HepG2 (cell line): ENCODE results near the gene PRR29. TPM values are rescaled to one million over a fixed set of nuclear protein-coding genes. Genes with fewer than 3 reads are reported as not detected.

Source experiments
- ATAC-seq: fragments of 200-7000 bp; cut with Tn5 transposase; 3 replicates; pipeline ENCODE4 v1.9.1; 2020; ENCODE audit warnings: mild to moderate bottlenecking, moderate library complexity
- BruUV-seq: library from RNA; stranded (reverse); fragments of 400-500 nt; replicated peaks from 2 replicates; lab custom pipeline; 2021; lab: Mats Ljungman, UMichigan
- CTCF ChIA-PET: fragments of 300-600 bp; formaldehyde crosslinking; extraction: SDS; loops from one replicate; lab custom pipeline; 2021; ENCODE audit warnings: low total read pairs, inconsistent platforms, low intra/inter-chr PET ratio; lab: Yijun Ruan, JAX
- POLR2A ChIA-PET: fragments of 350-600 bp; sonication (Branson Sonifier 250); formaldehyde crosslinking; loops from one replicate; lab custom pipeline; 2020; ENCODE audit warnings: antibody characterized with exemption, inconsistent platforms; lab: Yijun Ruan, JAX
- DNase-seq: peaks from one replicate; pipeline ENCODE4 v3.0.0-alpha.2; 2015; ENCODE audit warnings: low spot score
- FAIRE-seq: peaks from 3 replicates; lab custom pipeline; 2011; peaks lifted over from hg19 to GRCh38; lab: Jason Lieb, UNC
- H2AFZ ChIP-seq: one replicate; pipeline ENCODE4 v1.6.1; 2011; ENCODE audit warnings: low read length, inconsistent platforms
- H3K27ac ChIP-seq: fragments of 300-600 bp; 3 replicates; pipeline ENCODE4 v1.8.0; 2011; ENCODE audit warnings: mixed run types, mild to moderate bottlenecking, mixed read lengths, low read length, inconsistent platforms; ENCODE audit not compliant: insufficient read depth; ENCODE audit errors: extremely low read length
- H3K27me3 ChIP-seq, 2 experiments: fragments of 200-600 bp in 1 of 2; 2 replicates in 1 of 2; 3 replicates in 1 of 2; pipeline versions ENCODE4 v1.6.0 to v1.8.0; 2011; ENCODE audit warnings: low read length in 2 of 2, mild to moderate bottlenecking in 2 of 2, moderate library complexity in 2 of 2, inconsistent platforms in 1 of 2; ENCODE audit not compliant: insufficient read depth in 2 of 2, control insufficient read depth in 1 of 2
- H3K36me3 ChIP-seq, 2 experiments: fragments of 200-600 bp in 1 of 2; replicated peaks in 1 of 2; 2 replicates in 1 of 2; 3 replicates in 1 of 2; pipeline versions ENCODE4 v1.5.1 to v1.8.0; 2011; ENCODE audit warnings: low read length in 2 of 2, inconsistent platforms in 1 of 2; ENCODE audit not compliant: insufficient read depth in 2 of 2, control insufficient read depth in 1 of 2
- H3K4me1 ChIP-seq: 2 replicates; pipeline ENCODE4 v1.5.1; 2012; ENCODE audit warnings: low read length, inconsistent platforms; ENCODE audit not compliant: insufficient read depth
- H3K4me2 ChIP-seq: 2 replicates; pipeline ENCODE4 v1.6.0; 2011; ENCODE audit warnings: low read depth, low read length, inconsistent platforms
- H3K4me3 ChIP-seq, 3 experiments: fragments of 200-600 bp in 1 of 3; sonication (generic), shearing (Covaris generic) in 1 of 3; replicated peaks in 1 of 3; 2 replicates each; pipeline ENCODE4 v1.5.1; 2011 to 2016; ENCODE audit warnings: low read length in 3 of 3, inconsistent platforms in 2 of 3, low read depth in 2 of 3, mild to moderate bottlenecking in 2 of 3, control low read depth in 1 of 3, mixed read lengths in 1 of 3; ENCODE audit not compliant: insufficient read depth in 1 of 3
- H3K79me2 ChIP-seq: one replicate; pipeline ENCODE4 v1.6.1; 2011; ENCODE audit warnings: low read length, inconsistent platforms; ENCODE audit not compliant: insufficient read depth
- H3K9ac ChIP-seq: 2 replicates; pipeline ENCODE4 v1.6.0; 2011; ENCODE audit warnings: mild to moderate bottlenecking, low read depth, low read length, inconsistent platforms; ENCODE audit not compliant: insufficient read depth
- H3K9me3 ChIP-seq: 2 replicates; pipeline ENCODE4 v1.5.1; 2012; ENCODE audit warnings: mild to moderate bottlenecking, low read length
- H4K20me1 ChIP-seq: 2 replicates; pipeline ENCODE4 v1.6.0; 2011; ENCODE audit warnings: inconsistent platforms, mild to moderate bottlenecking, low read length, moderate library complexity; ENCODE audit not compliant: insufficient read depth
- CENPX ChIP-seq: sonication (generic); formaldehyde crosslinking; IDR thresholded peaks from 2 replicates; pipeline ENCODE4 v1.9.0; 2021; ENCODE audit warnings: mild to moderate bottlenecking, missing genetic modification reagents, moderate library complexity
- FOXC1 ChIP-seq: sonication (generic); formaldehyde crosslinking; IDR thresholded peaks from 2 replicates; pipeline ENCODE4 v1.8.0; 2022; ENCODE audit warnings: mild to moderate bottlenecking, missing genetic modification reagents, borderline replicate concordance
- RFX1 ChIP-seq: fragments of 450-650 bp; IDR thresholded peaks from 2 replicates; pipeline ENCODE4 v1.6.1; 2017
- SRSF9 ChIP-seq: fragments of 200-400 bp; formaldehyde crosslinking; IDR thresholded peaks from 2 replicates; pipeline ENCODE4 v1.6.1; 2018; ENCODE audit warnings: borderline replicate concordance, mild to moderate bottlenecking, low read depth, low read length; ENCODE audit not compliant: insufficient read depth, poor library complexity, severe bottlenecking
- ZFP37 ChIP-seq: sonication (generic); formaldehyde crosslinking; IDR thresholded peaks from 2 replicates; pipeline ENCODE4 v1.4.0; 2020; ENCODE audit warnings: missing genetic modification reagents, borderline replicate concordance
- WGBS: methylation state at CpG from one replicate; pipeline ENCODE4 v1.1.6; 2017; ENCODE audit warnings: low lambda C conversion rate; 5-methylcytosine and 5-hydroxymethylcytosine counted together
- in situ Hi-C: cut with HindIII; loops from 2 replicates; pipeline ENCODE4 v1.10.0; 2017; ENCODE audit warnings: low pct_unique_long_range_greater_than_20kb; ENCODE audit not compliant: extremely low pct_ligation_motif_present
- intact Hi-C: fragments of 100-400 bp; cut with micrococcal nuclease; formaldehyde crosslinking; loops from one replicate; pipeline ENCODE4 v1.10.0; 2022; ENCODE audit not compliant: unreplicated experiment
- polyA plus RNA-seq, 8 experiments: library from polyadenylated mRNA; depleted of rRNA in 3 of 8; stranded (reverse) in 7 of 8; unstranded in 1 of 8; fragments of >200 nt; fragmentation: Illumina TruSeq in 4 of 8; extraction: Trizol in 4 of 8; gene quantifications; 2 replicates each; pipeline versions ENCODE4 v1.2.1 to v1.2.3, GENCODE V29; 2011 to 2016; ENCODE audit warnings: low read depth in 4 of 8, missing spikeins in 1 of 8, mixed read lengths in 1 of 8; ENCODE audit not compliant: insufficient read depth in 1 of 8
- total RNA-seq, 5 experiments: library from RNA; depleted of rRNA; stranded (reverse); fragments of >200 nt; fragmentation: Illumina TruSeq; extraction: Trizol; gene quantifications; 2 replicates each; pipeline ENCODE4 v1.2.3, GENCODE V29; 2016; ENCODE audit warnings: low read depth in 1 of 5
- TF ChIP-seq, protein P1 (sequence below): sonication (generic); formaldehyde crosslinking; IDR thresholded peaks from 2 replicates; pipeline ENCODE4 v1.4.0; 2020; ENCODE audit warnings: missing genetic modification reagents
- TF ChIP-seq, protein P2 (sequence below): sonication (generic); formaldehyde crosslinking; IDR thresholded peaks from 2 replicates; pipeline ENCODE4 v1.5.0; 2020; ENCODE audit warnings: mild to moderate bottlenecking, missing genetic modification reagents
- TF ChIP-seq, protein P3 (sequence below): sonication (generic); formaldehyde crosslinking; IDR thresholded peaks from 2 replicates; pipeline ENCODE4 v1.4.0; 2020; ENCODE audit warnings: mild to moderate bottlenecking, missing genetic modification reagents
- TF ChIP-seq, protein P4 (sequence below): sonication (generic); formaldehyde crosslinking; IDR thresholded peaks from 2 replicates; pipeline ENCODE4 v1.8.1; 2023; ENCODE audit warnings: mild to moderate bottlenecking, missing genetic modification reagents

Gene PRR29
- total and polyA plus RNA-seq, 2 of the 13 experiments (the other 11 are each of a cell fraction or from before 2014, with no cell fraction given) = 0.07 to 0.20 TPM

DNA sequence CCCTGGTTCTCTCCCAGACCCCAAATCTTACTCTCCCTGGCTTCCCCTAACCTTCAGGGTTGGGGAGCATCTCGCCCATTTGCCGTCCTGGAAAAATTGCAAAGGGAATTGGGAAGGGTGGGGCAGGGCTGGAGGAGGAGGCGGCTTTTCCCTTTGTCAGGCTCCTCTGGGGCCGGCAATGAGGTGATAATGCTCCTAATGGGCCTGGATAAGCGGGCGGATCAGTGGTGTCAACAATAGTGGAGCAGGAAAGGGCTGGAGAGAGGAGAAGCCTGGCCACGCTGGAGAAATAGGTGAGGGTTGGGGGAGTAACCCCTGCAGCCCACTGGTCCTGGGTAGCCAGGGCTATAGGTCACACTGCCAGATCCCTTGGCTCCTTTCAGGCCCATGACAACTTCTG, 37.7 kb upstream of the PRR29 start:
- FAIRE-seq = no peak
- Histone ChIP-seq H3K79me2 (no peaks in the 10 kb centered on the region), H2AFZ (no peak overlapping the region), H3K4me2 (no peak overlapping the region), H3K9me3 (no peaks in the 10 kb centered on the region), H3K27ac (no peak overlapping the region), H3K36me3 (no peaks in the 10 kb centered on the region), H3K4me1 (peaks cover 32% of the 10 kb centered on the region), H4K20me1 (no peaks in the 10 kb centered on the region; the same call in 1 of the 2 replicates), H3K4me3 (no peak overlapping the region), H3K27me3 (peaks cover 4 to 22% of the 10 kb centered on the region in 2 experiments; a peak in 2 of 5 replicates), H3K9ac (no peak overlapping the region)
- DNase-seq = no peak
- in situ Hi-C loops = no loop called here
- 39% methylated on average over 7 of the region's 7 CpGs for WGBS
- POLR2A ChIA-PET = no interaction called here
- no peak for ATAC-seq
- CTCF ChIA-PET = no interaction called here
- no TSS peak for BruUV-seq
- no peak for TF ChIP-seq RFX1
- TF ChIP-seq, protein P1, sequence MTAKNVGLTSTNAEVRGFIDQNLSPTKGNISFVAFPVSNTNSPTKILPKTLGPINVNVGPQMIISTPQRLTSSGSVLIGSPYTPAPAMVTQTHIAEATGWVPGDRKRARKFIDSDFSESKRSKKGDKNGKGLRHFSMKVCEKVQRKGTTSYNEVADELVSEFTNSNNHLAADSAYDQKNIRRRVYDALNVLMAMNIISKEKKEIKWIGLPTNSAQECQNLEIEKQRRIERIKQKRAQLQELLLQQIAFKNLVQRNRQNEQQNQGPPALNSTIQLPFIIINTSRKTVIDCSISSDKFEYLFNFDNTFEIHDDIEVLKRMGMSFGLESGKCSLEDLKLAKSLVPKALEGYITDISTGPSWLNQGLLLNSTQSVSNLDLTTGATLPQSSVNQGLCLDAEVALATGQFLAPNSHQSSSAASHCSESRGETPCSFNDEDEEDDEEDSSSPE (CRISPR knock-in tag) = no peak
- TF ChIP-seq, protein P2, sequence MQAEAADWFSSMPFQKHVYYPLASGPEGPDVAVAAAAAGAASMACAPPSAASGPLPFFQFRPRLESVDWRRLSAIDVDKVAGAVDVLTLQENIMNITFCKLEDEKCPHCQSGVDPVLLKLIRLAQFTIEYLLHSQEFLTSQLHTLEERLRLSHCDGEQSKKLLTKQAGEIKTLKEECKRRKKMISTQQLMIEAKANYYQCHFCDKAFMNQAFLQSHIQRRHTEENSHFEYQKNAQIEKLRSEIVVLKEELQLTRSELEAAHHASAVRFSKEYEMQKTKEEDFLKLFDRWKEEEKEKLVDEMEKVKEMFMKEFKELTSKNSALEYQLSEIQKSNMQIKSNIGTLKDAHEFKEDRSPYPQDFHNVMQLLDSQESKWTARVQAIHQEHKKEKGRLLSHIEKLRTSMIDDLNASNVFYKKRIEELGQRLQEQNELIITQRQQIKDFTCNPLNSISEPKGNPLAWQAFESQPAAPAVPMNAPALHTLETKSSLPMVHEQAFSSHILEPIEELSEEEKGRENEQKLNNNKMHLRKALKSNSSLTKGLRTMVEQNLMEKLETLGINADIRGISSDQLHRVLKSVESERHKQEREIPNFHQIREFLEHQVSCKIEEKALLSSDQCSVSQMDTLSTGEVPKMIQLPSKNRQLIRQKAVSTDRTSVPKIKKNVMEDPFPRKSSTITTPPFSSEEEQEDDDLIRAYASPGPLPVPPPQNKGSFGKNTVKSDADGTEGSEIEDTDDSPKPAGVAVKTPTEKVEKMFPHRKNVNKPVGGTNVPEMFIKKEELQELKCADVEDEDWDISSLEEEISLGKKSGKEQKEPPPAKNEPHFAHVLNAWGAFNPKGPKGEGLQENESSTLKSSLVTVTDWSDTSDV (CRISPR knock-in tag) = no peak
- no peak for TF ChIP-seq ZFP37 (CRISPR knock-in tag)
- TF ChIP-seq, protein P3, sequence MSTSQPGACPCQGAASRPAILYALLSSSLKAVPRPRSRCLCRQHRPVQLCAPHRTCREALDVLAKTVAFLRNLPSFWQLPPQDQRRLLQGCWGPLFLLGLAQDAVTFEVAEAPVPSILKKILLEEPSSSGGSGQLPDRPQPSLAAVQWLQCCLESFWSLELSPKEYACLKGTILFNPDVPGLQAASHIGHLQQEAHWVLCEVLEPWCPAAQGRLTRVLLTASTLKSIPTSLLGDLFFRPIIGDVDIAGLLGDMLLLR (CRISPR knock-in tag) = no peak
- TF ChIP-seq CENPX = no peak
- TF ChIP-seq SRSF9 = no peak
- TF ChIP-seq, protein P4, sequence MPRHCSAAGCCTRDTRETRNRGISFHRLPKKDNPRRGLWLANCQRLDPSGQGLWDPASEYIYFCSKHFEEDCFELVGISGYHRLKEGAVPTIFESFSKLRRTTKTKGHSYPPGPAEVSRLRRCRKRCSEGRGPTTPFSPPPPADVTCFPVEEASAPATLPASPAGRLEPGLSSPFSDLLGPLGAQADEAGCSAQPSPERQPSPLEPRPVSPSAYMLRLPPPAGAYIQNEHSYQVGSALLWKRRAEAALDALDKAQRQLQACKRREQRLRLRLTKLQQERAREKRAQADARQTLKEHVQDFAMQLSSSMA (CRISPR knock-in tag) = no peak
- TF ChIP-seq FOXC1 (CRISPR knock-in tag) = no peak
- intact Hi-C loops = no loop called here
